Endometrial microvascular endothelial cells (primary cell): ENCODE results near the gene TOR1B. TPM values are rescaled to one million over a fixed set of nuclear protein-coding genes. Genes with fewer than 3 reads are reported as not detected.

Source experiments
- in situ Hi-C: cut with HindIII; loops from 2 replicates; pipeline ENCODE4 v1.10.0; 2017; ENCODE audit warnings: low sequenced_read_pairs, low pct_unique_long_range_greater_than_20kb; ENCODE audit errors: inconsistent ontology term
- total RNA-seq: library from RNA; depleted of rRNA; stranded (reverse); fragments of >200 nt; gene quantifications from one replicate; pipeline ENCODE4 v1.2.3, GENCODE V29; 2015; ENCODE audit errors: inconsistent ontology term

The TOR1B gene
- total RNA-seq, 1 donor from 2014 or later = 27.0 TPM

- in situ Hi-C loops = no loop called here
Measured at GRCh38 chr9:129835860-129836223, 32.9 kb downstream of the TOR1B start.

GRCh38 chr9:129836311-129837007 lies 33.5 kb downstream of the TOR1B start:
- in situ Hi-C loops = no loop called here

GRCh38 chr9:129838707-129839259 lies 35.8 kb downstream of the TOR1B start:
- in situ Hi-C loops = no loop called here

- in situ Hi-C loops = no loop called here
Measured at GRCh38 chr9:129839324-129840023, 36.5 kb downstream of the TOR1B start.

GRCh38 chr9:129840034-129840433 lies 37.0 kb downstream of the TOR1B start:
- in situ Hi-C loops = no loop called here

- in situ Hi-C loops = no loop called here
Measured at GRCh38 chr9:129841071-129841470, 38.1 kb downstream of the TOR1B start.

GRCh38 chr9:129845373-129845772 lies 42.4 kb downstream of the TOR1B start:
- in situ Hi-C loops = no loop called here

- in situ Hi-C loops = no loop called here
Measured at GRCh38 chr9:129848712-129849441, 45.9 kb downstream of the TOR1B start.

GRCh38 chr9:129849901-129850300 lies 46.9 kb downstream of the TOR1B start:
- in situ Hi-C loops = no loop called here

GRCh38 chr9:129850821-129851550 lies 48.0 kb downstream of the TOR1B start:
- in situ Hi-C loops = no loop called here

- in situ Hi-C loops = no loop called here
Measured at GRCh38 chr9:129851821-129852220, 48.8 kb downstream of the TOR1B start.

- in situ Hi-C loops = no loop called here
Measured at GRCh38 chr9:129852579-129852978, 49.6 kb downstream of the TOR1B start.

GRCh38 chr9:129853614-129854013 lies 50.6 kb downstream of the TOR1B start:
- in situ Hi-C loops = no loop called here

GRCh38 chr9:129854588-129855110 lies 51.7 kb downstream of the TOR1B start:
- in situ Hi-C loops = no loop called here

- in situ Hi-C loops = no loop called here
Measured at GRCh38 chr9:129857207-129857606, 54.2 kb downstream of the TOR1B start.

GRCh38 chr9:129858167-129858962 lies 55.4 kb downstream of the TOR1B start:
- in situ Hi-C loops = no loop called here
